HG03108 (cell line): ENCODE results near the gene CYLD.

Experiments
- ATAC-seq: cut with Tn5 transposase; IDR thresholded peaks from one replicate; pipeline ENCODE4 v1.9.1; 2021; ENCODE audit warnings: moderate library complexity; ENCODE audit not compliant: unreplicated experiment

CYLD gene

DNA sequence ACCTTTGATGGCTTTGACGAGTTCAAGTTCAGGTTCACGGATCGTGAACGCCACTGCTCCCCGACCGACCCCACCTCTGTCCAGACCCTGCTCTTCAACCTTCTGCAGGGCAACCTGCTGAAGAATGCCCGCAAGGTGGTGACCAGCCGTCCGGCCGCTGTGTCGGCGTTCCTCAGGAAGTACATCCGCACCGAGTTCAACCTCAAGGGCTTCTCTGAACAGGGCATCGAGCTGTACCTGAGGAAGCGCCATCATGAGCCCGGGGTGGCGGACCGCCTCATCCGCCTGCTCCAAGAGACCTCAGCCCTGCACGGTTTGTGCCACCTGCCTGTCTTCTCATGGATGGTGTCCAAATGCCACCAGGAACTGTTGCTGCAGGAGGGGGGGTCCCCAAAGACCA, 30.8 kb upstream of the CYLD start:
- no peak for ATAC-seq

DNA sequence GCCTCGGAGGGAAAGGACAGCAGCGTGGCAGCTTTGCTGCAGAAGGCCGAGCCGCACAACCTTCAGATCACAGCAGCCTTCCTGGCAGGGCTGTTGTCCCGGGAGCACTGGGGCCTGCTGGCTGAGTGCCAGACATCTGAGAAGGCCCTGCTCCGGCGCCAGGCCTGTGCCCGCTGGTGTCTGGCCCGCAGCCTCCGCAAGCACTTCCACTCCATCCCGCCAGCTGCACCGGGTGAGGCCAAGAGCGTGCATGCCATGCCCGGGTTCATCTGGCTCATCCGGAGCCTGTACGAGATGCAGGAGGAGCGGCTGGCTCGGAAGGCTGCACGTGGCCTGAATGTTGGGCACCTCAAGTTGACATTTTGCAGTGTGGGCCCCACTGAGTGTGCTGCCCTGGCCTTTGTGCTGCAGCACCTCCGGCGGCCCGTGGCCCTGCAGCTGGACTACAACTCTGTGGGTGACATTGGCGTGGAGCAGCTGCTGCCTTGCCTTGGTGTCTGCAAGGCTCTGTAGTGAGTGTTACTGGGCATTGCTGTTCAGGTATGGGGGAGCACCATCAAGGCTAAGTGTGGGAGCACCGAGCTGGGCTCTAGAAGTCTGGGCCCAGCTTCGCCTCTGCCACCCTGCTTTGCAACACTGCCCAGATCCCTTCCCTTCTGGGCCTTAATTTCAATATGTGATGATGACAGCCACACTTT, 29.9 kb upstream of the CYLD start:
- no peak for ATAC-seq

DNA sequence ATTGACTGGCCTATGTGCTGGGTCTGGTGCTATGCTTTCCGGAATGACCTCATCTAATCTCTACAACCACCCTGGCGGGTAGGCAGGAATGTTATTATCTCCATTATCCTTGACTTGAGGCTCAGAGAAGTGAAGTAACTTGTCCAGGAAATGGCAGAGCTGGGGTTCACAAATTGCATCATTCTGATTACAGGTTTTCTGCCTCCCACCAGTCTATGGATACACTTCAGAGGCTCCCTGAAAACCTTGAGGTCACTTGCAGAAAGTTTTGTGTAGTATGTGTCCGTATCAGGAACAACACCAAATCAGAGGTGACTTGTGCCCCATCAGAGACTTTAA, 29.4 kb upstream of the CYLD start:
- ATAC-seq, result no peak

DNA sequence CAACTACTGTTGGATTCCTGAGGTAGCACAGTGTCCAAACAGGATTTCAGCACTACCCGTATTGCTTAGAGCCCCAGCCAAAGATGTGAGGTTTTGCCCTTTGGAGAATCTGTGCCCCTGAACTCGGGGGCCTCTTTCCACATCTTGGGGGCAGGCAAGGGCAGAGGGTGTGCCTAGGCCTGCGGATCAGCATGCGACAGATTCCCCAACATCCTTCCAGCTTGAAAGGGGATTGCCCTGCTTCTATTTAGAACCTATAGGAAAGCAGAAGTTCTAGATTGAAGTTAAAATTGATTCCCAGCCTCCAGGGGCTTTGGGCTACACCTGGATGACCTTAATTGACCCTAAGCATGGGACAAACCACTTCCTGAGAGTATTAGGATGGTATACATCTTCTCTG, 28.9 kb upstream of the CYLD start:
- ATAC-seq, result no peak

DNA sequence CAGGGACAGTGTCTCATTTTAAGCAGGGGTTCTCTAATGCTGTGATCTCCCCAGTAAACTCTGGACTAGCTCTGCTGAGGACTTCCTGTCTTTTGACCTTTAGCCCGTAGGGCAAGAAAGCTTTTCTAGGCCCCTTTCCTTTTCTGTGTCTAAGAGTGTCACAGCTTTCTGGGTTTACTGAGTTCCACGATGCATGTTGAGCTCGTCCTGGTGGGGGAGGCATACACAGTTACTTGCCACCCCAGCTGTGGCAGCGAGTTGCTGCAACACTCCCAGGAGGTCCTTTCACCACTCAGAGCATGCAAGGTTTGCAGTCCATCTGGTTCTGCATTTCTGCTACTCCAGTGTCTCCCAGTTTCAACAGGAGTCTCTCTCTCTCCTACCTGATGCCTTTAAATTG, 24.8 kb upstream of the CYLD start:
- ATAC-seq, result no peak

DNA sequence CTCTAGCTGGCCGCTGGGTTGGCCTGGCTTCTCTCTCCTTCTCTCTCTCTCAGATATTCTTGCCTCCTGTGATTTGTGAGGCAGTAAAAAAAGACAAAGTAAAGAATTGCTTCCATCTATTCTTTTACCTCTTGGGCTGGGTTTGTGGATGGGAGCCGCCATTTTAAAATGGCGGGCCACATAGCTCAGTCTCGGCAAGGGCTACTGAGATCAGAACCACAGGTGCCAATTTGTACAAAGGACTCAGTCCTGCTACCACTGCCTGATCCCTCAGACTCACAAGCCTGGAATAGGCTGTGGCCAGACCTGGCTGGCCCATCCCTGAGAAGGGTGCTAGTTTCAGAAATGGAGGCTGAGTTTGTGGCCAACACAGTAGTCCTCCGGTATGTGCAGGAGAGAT, 24.4 kb upstream of the CYLD start:
- no peak for ATAC-seq

DNA sequence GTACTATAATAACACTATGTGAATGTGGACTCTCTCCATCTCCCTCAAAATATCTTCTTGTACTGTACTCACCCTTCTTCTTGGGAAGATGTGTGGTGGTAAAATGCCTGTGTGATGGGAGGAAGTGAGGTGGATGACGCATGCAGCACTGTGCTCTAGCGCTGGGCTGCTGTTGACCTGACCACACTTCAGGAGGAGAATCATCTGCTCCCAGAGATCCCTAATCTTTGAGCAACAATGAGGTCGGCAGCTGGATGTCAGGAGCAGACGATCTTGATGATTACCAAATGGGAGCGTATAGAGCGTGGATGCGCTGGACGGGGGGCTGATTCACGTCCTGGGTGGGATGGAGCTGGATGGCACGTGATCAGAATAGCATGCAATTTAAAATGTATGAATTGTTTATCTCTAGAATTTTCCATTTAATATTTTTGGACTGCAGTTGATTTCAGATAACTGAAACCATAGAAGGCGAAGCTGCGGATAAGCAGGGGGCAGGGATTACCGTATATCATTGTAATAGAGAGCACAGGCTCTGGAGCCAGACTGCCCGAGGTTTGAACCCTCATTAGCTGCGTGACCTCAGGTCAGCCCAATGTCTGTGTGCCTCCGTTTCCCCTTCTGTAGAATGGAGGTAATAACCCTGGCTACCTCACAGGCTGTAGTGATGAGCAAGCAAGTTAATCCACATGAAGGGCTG, 23.7 kb upstream of the CYLD start:
- ATAC-seq, result no peak

DNA sequence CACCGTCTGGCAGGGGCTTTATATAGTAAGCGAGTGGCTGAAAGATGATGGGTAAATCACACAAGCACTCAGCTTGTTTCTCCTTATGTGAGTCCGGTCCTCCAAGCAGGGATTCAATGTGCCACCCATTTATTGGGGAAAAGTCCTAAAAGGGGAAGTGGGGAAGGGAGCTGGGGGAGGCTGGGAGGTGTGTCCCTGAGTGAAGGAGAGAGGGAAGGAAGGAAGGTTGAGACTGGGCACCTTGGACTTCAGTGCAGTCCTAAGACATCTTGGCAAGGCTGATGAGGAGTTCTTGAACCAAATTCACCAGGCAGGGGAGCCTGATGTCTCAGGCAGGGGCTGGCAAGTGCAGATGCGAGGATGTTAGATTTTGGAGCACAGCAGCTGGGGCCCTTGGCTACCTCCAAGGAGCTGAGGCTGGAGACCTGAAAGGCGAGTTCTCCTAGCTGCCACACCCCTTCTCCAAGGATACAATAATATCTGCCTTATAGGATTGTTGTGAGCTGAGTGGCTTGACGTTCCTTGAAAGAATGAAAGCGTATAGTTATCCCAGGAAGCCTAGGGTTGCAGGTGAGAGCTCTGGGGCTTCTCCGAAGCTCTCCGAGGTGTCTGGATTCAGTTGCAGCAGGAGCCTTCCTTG, 23.0 kb upstream of the CYLD start:
- ATAC-seq, result no peak

DNA sequence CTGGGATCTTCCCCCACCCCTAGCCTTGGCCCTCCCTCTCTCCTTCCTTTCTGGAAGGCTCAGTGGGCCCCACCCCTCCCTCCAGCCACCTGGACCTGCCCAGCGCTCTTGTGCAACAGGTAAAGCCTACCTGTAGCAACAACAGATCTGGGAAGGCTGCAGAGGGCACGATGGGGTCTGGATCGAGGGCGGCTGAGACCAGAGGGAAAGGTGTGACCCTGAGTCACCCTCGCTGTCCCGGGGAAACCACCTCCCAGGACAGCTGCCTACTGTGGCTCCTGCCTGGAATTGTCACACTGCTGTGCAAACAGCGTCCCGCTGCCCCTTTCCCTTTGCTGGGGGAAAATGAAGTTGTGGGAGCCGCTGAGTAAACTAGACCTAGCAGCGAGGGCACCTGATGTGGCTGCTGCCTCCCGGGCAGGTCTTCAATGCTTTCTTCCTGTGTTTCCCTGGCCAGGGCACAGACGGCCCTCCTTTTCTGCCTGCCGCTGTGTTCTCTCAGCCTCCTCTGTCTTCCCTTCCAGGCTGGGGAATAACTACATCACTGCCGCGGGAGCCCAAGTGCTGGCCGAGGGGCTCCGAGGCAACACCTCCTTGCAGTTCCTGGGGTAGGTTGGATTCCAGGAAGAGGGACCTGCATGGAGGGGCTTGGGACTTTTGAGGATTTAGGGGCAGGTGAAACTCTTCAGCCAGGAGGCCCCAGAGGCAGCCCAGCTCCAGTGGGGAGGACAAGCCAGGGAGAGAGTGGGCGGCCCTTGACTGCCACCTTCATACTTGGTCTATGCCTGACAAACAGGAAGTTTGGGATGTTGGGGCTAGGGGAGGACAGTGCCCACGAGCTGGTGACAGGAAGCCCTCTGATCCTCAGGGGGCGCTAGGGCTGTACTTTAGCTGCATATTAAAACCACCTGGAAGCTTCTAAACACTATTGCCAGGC, 22.2 kb upstream of the CYLD start:
- no peak for ATAC-seq

DNA sequence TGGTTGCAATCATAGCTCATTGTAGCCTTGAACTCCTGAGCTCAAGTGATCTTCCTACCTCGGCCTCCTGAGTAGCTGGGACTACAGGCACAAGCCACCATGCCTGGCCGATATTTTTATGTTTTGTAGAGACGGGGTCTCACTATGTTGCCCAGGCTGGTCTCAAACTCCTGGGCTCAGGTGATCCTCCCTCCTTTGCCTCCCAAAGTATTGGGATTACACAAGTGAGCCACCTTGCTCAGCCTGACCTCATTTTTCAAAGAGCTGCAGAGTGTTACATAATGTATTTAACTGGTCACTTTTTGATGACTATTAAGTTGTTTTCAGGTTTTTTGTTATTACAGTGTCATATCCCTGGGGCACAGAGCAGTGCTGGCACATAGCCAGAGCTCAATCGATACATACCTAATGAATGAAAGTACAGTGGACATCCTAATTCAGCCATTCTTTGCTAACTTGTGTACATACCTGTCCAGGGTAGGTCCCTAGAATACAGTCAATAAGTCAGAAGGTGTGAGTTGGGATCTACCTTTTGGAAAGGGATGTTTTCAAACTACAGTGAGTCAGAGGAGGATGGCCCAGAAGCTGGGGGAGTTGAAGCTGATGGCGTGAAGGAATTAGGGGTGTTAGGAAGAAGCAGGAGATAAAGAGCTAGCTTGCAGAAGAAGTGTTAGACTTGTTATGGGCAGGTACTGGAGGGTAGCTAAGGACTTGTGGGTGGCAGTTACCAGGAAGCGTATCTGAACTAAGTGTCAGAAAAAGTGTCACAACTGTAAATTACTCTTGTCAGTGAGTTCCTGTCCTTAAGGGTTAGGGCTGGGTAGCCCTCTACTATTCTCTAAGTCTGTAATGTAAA, 20.1 kb upstream of the CYLD start:
- no peak for ATAC-seq

DNA sequence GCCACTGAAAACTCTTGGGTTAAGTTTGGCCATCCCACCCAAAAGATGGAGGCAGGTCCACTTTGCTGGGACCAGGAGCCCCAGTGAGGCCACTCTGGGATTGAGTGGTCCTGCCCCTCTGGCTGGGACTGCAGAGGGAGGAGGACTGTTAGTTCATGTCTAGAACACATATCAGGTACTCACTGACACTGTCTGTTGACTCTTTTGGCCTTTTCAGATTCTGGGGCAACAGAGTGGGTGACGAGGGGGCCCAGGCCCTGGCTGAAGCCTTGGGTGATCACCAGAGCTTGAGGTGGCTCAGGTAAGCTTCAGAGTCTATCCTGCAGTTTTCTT, 19.5 kb upstream of the CYLD start:
- ATAC-seq, result no peak

DNA sequence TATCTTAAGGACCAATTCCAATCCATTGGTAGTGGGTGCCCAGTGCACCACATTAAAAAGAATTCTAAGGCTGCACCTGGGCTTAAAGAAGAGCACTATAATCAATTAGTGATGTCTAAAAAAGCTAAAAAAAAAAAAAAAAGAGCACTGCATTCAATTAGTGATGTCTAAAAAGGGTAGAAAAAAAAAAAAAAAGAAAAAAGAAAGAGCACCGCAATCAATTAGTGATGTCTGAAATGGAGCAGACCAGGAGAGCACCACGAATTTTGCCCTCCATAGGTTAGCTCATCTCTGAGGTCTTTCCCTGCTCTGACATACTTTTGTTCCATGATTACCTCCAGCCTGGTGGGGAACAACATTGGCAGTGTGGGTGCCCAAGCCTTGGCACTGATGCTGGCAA, 18.9 kb upstream of the CYLD start:
- no peak for ATAC-seq

DNA sequence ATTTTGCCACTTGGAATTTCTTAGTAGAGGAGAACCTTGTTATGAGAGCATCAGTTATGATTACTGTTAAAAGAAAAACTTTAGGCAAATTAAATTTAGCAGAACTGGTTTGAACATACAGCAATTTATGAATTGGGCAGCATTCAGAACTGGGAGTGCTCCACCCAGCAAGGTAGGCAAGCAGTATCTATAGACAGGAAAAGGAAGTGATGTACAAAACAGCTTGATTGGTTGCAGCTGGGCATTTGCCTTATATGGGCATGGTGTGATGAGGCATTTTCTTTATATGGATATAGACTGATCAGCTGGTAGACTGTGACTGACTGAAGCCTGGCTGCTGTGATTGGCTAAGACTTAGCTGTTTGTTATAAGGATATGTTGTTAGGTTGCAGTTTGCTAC, 17.6 kb upstream of the CYLD start:
- no peak for ATAC-seq

DNA sequence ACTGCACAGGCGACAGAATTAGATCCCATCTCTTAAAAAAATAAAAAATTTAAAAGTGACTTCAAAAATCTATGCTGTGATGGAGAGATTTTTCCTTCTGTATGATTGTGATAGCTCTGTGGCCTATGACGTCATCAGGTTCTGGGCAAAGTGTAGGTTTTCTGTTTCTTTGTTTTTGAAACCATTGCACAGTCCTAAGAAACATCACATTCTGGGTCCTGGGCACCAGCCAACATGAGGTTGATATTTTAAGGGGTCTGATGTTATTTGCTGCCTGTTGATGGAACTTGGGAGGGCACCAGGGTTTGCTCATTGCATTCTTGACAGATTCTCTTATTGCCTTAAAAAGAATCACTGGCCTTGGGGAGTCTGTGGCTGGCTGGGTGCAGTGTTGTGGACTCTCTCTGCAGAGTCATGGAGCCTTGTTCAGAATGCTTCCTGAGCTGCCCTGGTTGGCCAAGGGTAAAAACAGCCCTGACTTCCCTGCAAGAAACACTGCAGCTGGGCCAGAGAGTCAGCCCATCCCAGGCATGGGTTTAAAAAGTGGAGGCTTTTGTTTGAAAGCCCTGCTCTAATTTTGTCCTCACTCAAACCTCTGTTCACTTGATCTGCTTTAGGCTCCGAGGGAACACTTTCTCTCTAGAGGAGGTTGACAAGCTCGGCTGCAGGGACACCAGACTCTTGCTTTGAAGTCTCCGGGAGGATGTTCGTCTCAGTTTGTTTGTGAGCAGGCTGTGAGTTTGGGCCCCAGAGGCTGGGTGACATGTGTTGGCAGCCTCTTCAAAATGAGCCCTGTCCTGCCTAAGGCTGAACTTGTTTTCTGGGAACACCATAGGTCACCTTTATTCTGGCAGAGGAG, 10.5 kb upstream of the CYLD start:
- ATAC-seq, result no peak

DNA sequence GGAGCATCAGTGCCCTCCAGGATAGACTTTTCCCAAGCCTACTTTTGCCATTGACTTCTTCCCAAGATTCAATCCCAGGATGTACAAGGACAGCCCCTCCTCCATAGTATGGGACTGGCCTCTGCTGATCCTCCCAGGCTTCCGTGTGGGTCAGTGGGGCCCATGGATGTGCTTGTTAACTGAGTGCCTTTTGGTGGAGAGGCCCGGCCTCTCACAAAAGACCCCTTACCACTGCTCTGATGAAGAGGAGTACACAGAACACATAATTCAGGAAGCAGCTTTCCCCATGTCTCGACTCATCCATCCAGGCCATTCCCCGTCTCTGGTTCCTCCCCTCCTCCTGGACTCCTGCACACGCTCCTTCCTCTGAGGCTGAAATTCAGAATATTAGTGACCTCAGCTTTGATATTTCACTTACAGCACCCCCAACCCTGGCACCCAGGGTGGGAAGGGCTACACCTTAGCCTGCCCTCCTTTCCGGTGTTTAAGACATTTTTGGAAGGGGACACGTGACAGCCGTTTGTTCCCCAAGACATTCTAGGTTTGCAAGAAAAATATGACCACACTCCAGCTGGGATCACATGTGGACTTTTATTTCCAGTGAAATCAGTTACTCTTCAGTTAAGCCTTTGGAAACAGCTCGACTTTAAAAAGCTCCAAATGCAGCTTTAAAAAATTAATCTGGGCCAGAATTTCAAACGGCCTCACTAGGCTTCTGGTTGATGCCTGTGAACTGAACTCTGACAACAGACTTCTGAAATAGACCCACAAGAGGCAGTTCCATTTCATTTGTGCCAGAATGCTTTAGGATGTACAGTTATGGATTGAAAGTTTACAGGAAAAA, 9.7 kb upstream of the CYLD start:
- no peak for ATAC-seq

DNA sequence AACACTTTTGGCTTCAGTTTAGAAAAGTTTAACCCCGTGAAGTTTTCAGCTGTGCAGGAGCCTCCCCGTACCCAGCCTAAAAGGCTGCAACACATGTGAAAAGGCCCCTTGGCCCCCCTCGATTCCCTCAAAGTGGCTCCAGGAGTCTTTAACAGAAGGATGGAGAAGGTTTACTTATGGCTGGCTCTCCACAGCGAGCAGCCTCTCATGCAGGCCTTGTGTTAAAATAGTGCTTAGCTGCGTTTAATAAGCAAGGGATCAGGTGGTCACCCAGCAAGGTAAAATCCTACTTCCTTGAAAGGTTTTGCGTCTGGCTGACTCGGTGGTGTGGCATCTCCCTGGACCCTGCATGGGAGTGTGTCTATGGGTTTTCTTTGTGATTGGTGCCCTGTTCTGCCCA, 8.4 kb upstream of the CYLD start:
- ATAC-seq, result no peak

DNA sequence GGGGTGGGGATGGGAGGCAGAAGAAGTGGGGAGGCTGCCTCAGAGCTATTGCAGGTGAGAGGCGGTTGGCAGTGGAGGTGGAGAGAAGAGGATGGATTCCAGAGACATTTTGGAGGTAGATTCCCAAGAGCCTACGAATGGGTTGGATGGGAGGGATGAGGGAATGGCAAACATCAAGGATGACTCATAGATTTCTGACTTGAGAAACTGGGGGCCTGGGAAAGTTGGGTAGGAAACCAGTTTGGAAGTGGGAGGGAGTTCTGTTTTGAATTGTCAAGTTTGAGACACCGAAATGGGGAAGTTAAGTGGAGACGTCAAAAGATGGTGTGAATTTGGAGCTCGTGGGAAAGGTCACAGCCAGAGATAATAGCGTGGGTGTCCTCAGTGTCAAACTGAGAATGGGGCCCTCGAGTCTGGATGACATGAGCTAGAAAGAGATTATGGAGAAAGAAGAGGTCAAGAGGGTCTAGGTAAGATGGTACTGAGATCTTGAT, 6.2 kb upstream of the CYLD start:
- no peak for ATAC-seq

DNA sequence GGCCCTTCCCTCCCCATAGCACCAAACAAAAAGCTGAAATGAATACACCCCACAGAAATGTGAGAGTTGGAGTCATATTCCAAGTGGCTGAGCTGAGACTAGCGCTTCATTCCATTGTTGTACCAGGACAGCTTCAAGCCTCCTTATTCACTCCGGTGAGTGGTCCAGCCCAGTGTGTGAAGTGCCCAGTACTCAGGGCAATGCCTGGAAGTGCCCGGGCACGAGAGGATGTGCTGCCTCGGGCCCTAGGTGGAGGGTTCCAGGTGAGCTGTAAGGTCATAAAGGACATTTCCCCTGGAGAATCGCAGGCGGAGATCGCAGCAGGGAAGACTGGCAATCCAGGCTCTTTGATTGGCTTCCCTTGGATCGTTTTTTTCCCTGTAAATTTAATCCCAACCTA, 5.4 kb upstream of the CYLD start:
- no peak for ATAC-seq
